ENCODE results near the gene TMPRSS4.

- no peak for TF ChIP-seq POLR2A (IDR thresholded peaks at IDR 0.05)
- TF ChIP-seq CTCF (IDR thresholded peaks at IDR 0.05): no peak
Measured at GRCh38 chr11:118084656-118085055, 7.8 kb downstream of the TMPRSS4 start.

All from body of pancreas (tissue), 4 donors.